K562 (cell line): ENCODE measurements around the gene TP63. TPM values are rescaled to one million over a fixed set of nuclear protein-coding genes. Genes with fewer than 3 reads are reported as not detected.

Experiments
- ATAC-seq: fragments of 200-7000 bp; cut with Tn5 transposase; 3 replicates; pipeline ENCODE4 v1.9.1; 2020; ENCODE audit warnings: moderate library complexity
- BruUV-seq: library from RNA; stranded (reverse); fragments of 400-500 nt; replicated peaks from 2 replicates; lab custom pipeline; 2021; lab: Mats Ljungman, UMichigan
- CTCF ChIA-PET: fragments of 300-600 bp; formaldehyde crosslinking; extraction: SDS; loops from one replicate; lab custom pipeline; 2021; ENCODE audit warnings: low intra/inter-chr PET ratio; lab: Yijun Ruan, JAX
- POLR2A ChIA-PET: fragments of 300-600, 350-650 bp; sonication (Branson Sonifier 250); formaldehyde crosslinking; extraction: SDS; loops from one replicate; lab custom pipeline; 2021; ENCODE audit warnings: antibody characterized with exemption, inconsistent platforms; lab: Yijun Ruan, JAX
- DNase-seq, 4 experiments: peaks; one replicate each; pipeline versions ENCODE4 v3.0.0 to v3.0.0-alpha.2; 2011 to 2018; ENCODE audit warnings: low spot score in 3 of 4, mixed read lengths in 3 of 4; ENCODE audit errors: extremely low read depth in 1 of 4
- FAIRE-seq: peaks from 2 replicates; lab custom pipeline; 2011; peaks lifted over from hg19 to GRCh38; lab: Jason Lieb, UNC
- H2AFZ ChIP-seq: 2 replicates; pipeline ENCODE4 v1.6.0; 2011; ENCODE audit warnings: low read depth, low read length, control low read depth, inconsistent platforms
- H3K27ac ChIP-seq: fragments of 200-600 bp; 3 replicates; pipeline ENCODE4 v1.8.0; 2011; ENCODE audit warnings: low read depth, mild to moderate bottlenecking, control low read depth, inconsistent platforms, low read length, moderate library complexity, mixed read lengths; ENCODE audit errors: extremely low read depth
- H3K27me3 ChIP-seq, 2 experiments: fragments of 300-600 bp in 1 of 2; 2 replicates in 1 of 2; 3 replicates in 1 of 2; pipeline versions ENCODE4 v1.6.0 to v1.8.0; 2011; ENCODE audit warnings: inconsistent platforms in 2 of 2, low read length in 2 of 2, mild to moderate bottlenecking in 1 of 2, mixed read lengths in 1 of 2, moderate library complexity in 1 of 2; ENCODE audit not compliant: control insufficient read depth in 2 of 2, insufficient read depth in 2 of 2
- H3K36me3 ChIP-seq: fragments of 300-600 bp; 3 replicates; pipeline ENCODE4 v1.8.0; 2011; ENCODE audit warnings: mild to moderate bottlenecking, low read length, inconsistent platforms; ENCODE audit not compliant: control insufficient read depth, insufficient read depth
- H3K4me1 ChIP-seq, 2 experiments: fragments of 200-600 bp in 1 of 2; replicated peaks in 1 of 2; 2 replicates in 1 of 2; 3 replicates in 1 of 2; pipeline versions ENCODE4 v1.5.1 to v1.8.0; 2011; ENCODE audit warnings: inconsistent platforms in 2 of 2, low read length in 2 of 2, mild to moderate bottlenecking in 1 of 2, mixed read lengths in 1 of 2, moderate library complexity in 1 of 2; ENCODE audit not compliant: control insufficient read depth in 2 of 2, insufficient read depth in 2 of 2
- H3K4me2 ChIP-seq: 2 replicates; pipeline ENCODE4 v1.6.1; 2011; ENCODE audit warnings: low read length, control low read depth, inconsistent platforms, mixed read lengths; ENCODE audit not compliant: insufficient read depth
- H3K4me3 ChIP-seq: fragments of 200-600 bp; sonication (generic), shearing (Covaris generic); 2 replicates; pipeline ENCODE4 v1.5.1; 2016; ENCODE audit warnings: control low read depth, inconsistent platforms
- H3K79me2 ChIP-seq: fragments of 200-600 bp; 3 replicates; pipeline ENCODE4 v1.8.0; 2011; ENCODE audit warnings: low read length, inconsistent platforms; ENCODE audit not compliant: control insufficient read depth, insufficient read depth
- H3K9ac ChIP-seq, 2 experiments: 2 replicates each; pipeline versions ENCODE4 v1.6.0 to v1.6.1; 2011; ENCODE audit warnings: low read depth in 2 of 2, low read length in 2 of 2, control low read depth in 1 of 2, inconsistent platforms in 1 of 2, mild to moderate bottlenecking in 1 of 2, mixed read lengths in 1 of 2; ENCODE audit not compliant: insufficient read depth in 1 of 2
- H3K9me1 ChIP-seq: one replicate; pipeline ENCODE4 v1.6.0; 2011; ENCODE audit warnings: inconsistent platforms, mild to moderate bottlenecking, low read length, moderate library complexity; ENCODE audit not compliant: control insufficient read depth, insufficient read depth
- H3K9me3 ChIP-seq: replicated peaks from 2 replicates; pipeline ENCODE4 v1.5.1; 2011; ENCODE audit warnings: low read depth, low read length, inconsistent platforms; ENCODE audit not compliant: control insufficient read depth, insufficient read depth
- H4K20me1 ChIP-seq: replicated peaks from 2 replicates; pipeline ENCODE4 v1.6.1; 2011; ENCODE audit warnings: low read length, inconsistent platforms, mixed read lengths; ENCODE audit not compliant: control insufficient read depth, insufficient read depth
- ASH1L ChIP-seq: fragments of 450-650 bp; IDR thresholded peaks from 2 replicates; pipeline ENCODE4 v1.6.1; 2018; ENCODE audit warnings: borderline replicate concordance, mild to moderate bottlenecking, low read depth; ENCODE audit not compliant: partially characterized antibody
- BCL6 ChIP-seq: fragments of 250-450 bp; sonication (Bioruptor Pico); IDR thresholded peaks from 2 replicates; pipeline ENCODE4 v1.4.0; 2020
- BRF2 ChIP-seq: IDR thresholded peaks from 3 replicates; pipeline ENCODE4 v1.6.1; 2011; ENCODE audit warnings: borderline replicate concordance, mild to moderate bottlenecking; ENCODE audit not compliant: insufficient read length, insufficient read depth
- CBX1 ChIP-seq: sonication (generic); IDR thresholded peaks from 2 replicates; pipeline ENCODE4 v1.6.1; 2016; ENCODE audit warnings: antibody characterized with exemption, low read depth, mild to moderate bottlenecking
- CREM ChIP-seq: IDR thresholded peaks from 2 replicates; pipeline ENCODE4 v1.6.1; 2014; ENCODE audit warnings: antibody characterized with exemption, low read depth
- CTCF ChIP-seq, 3 experiments: IDR thresholded peaks in 2 of 3; conservative IDR thresholded peaks in 1 of 3; 2 replicates each; pipeline ENCODE4 v1.5.1; 2011 to 2012; ENCODE audit warnings: low read length in 3 of 3, mild to moderate bottlenecking in 3 of 3, control low read depth in 2 of 3, improper control_type of control experiment in 1 of 3, inconsistent platforms in 1 of 3, low read depth in 1 of 3, mixed read lengths in 1 of 3, moderate library complexity in 1 of 3; ENCODE audit not compliant: insufficient read depth in 2 of 3
- E2F3 ChIP-seq: fragments of 250-450 bp; sonication (Bioruptor Pico); IDR thresholded peaks from 2 replicates; pipeline ENCODE4 v1.4.0; 2020; ENCODE audit warnings: mild to moderate bottlenecking
- ETV1 ChIP-seq: fragments of 450-650 bp; conservative IDR thresholded peaks from 2 replicates; pipeline ENCODE4 v1.6.1; 2016; ENCODE audit warnings: missing genetic modification characterization, control low read depth, low read depth, missing compliant biosample characterization
- KDM5B ChIP-seq: fragments of 200-600 bp; sonication (generic); IDR thresholded peaks from 2 replicates; pipeline ENCODE4 v1.6.1; 2012; ENCODE audit warnings: low read depth, mild to moderate bottlenecking, moderate library complexity, low read length, control low read depth, inconsistent platforms; ENCODE audit not compliant: insufficient replicate concordance
- NR3C1 ChIP-seq: sonication (generic); formaldehyde crosslinking; IDR thresholded peaks from 2 replicates; pipeline ENCODE4 v1.8.1; 2022; ENCODE audit warnings: missing genetic modification reagents
- PKNOX1 ChIP-seq: fragments of 450-650 bp; IDR thresholded peaks from 2 replicates; pipeline ENCODE4 v1.6.1; 2016
- PPARD ChIP-seq: fragments of 250-450 bp; sonication (Bioruptor Pico); IDR thresholded peaks from 2 replicates; pipeline ENCODE4 v1.8.0; 2022; ENCODE audit warnings: inconsistent platforms, mild to moderate bottlenecking, moderate library complexity
- RBFOX2 ChIP-seq: fragments of 200-400 bp; formaldehyde crosslinking; IDR thresholded peaks from 2 replicates; pipeline ENCODE4 v1.6.1; 2017; ENCODE audit warnings: low read depth, mild to moderate bottlenecking, low read length, moderate library complexity
- RBM39 ChIP-seq: fragments of 200-400 bp; formaldehyde crosslinking; optimal IDR thresholded peaks from 2 replicates; pipeline ENCODE3; 2018; ENCODE audit warnings: low read depth, low read length
- SMARCC2 ChIP-seq: fragments of 450-650 bp; IDR thresholded peaks from 2 replicates; pipeline ENCODE4 v1.6.1; 2017; ENCODE audit warnings: antibody characterized with exemption, moderate library complexity, mild to moderate bottlenecking, low read depth
- SUPT5H ChIP-seq: fragments of 450-650 bp; IDR thresholded peaks from 2 replicates; pipeline ENCODE4 v1.6.1; 2016
- ZC3H4 ChIP-seq: sonication (generic); formaldehyde crosslinking; IDR thresholded peaks from 2 replicates; pipeline ENCODE4 v1.9.0; 2021; ENCODE audit warnings: missing genetic modification reagents, borderline replicate concordance
- ZNF146 ChIP-seq: IDR thresholded peaks from one replicate; pipeline ENCODE4 v1.6.1; 2018; ENCODE audit warnings: missing compliant biosample characterization; ENCODE audit not compliant: unreplicated experiment
- ZNF263 ChIP-seq: sonication (generic); formaldehyde crosslinking; IDR thresholded peaks from 2 replicates; pipeline ENCODE4 v1.8.0; 2022; ENCODE audit warnings: mild to moderate bottlenecking, missing genetic modification reagents, borderline replicate concordance
- ZNF778 ChIP-seq: fragments of 450-650 bp; formaldehyde crosslinking; IDR thresholded peaks from 2 replicates; pipeline ENCODE4 v1.4.0; 2020; ENCODE audit warnings: mild to moderate bottlenecking, moderate library complexity
- WGBS: fragments of 100-300 bp; shearing (Covaris generic); methylation state at CpG from one replicate; pipeline ENCODE4 v1.1.6; 2016; ENCODE audit warnings: low coverage, mixed read lengths; ENCODE audit not compliant: insufficient coverage; ENCODE audit errors: missing lambda C conversion rate; 5-methylcytosine and 5-hydroxymethylcytosine counted together
- in situ Hi-C: fragments of 300-500 bp; cut with MboI; formaldehyde crosslinking; loops from 4 replicates; pipeline ENCODE4 v1.15.0; 2018; ENCODE audit warnings: inconsistent platforms, mixed read lengths
- intact Hi-C: fragments of 100-400 bp; cut with micrococcal nuclease; formaldehyde crosslinking; loops from 2 replicates; pipeline ENCODE4 v1.14.2; 2022
- polyA plus RNA-seq, 8 experiments: library from polyadenylated mRNA; depleted of rRNA in 4 of 8; stranded (reverse) in 5 of 8; unstranded in 3 of 8; fragments of >200 nt; fragmentation: Nextera tagmentation in 2 of 8; fragmentation: Illumina TruSeq in 1 of 8; extraction: Ambion mirVana in 2 of 8; extraction: Trizol in 1 of 8; gene quantifications; 2 replicates each; pipeline versions ENCODE4 v1.2.1 to v1.2.3, GENCODE V29; 2011 to 2014; ENCODE audit warnings: inconsistent platforms in 1 of 8, missing spikeins in 1 of 8
- total RNA-seq, 7 experiments: library from RNA; depleted of rRNA in 6 of 7; stranded (reverse); fragments of >200 nt in 6 of 7; fragmentation: Illumina TruSeq in 2 of 7; extraction: Trizol in 2 of 7; gene quantifications; 2 replicates each; pipeline versions ENCODE4 v1.2.1 to v1.2.3, GENCODE V29; 2011 to 2021; ENCODE audit warnings: low replicate concordance in 1 of 7

Gene TP63
- total and polyA plus RNA-seq, 9 of the 15 experiments (the other 6 are each of a cell fraction or from before 2014, with no cell fraction given): 0.32 to 1.4 (median 0.50) TPM

GRCh38 chr3:189635339-189635738 is 4.2 kb downstream of the TP63 start (continued):
- TF ChIP-seq PPARD (CRISPR knock-in tag): no peak
- TF ChIP-seq SMARCC2: no peak
- TF ChIP-seq NR3C1: no peak
- no peak for TF ChIP-seq KDM5B
- TF ChIP-seq RBFOX2: no peak
- TF ChIP-seq BRF2: no peak
- no peak for TF ChIP-seq ZNF146
- no peak for TF ChIP-seq BCL6

- in situ Hi-C loops (no loop called here), intact Hi-C loops (no loop called here)
- Histone ChIP-seq H4K20me1 (no peaks in the 10 kb centered on the region), H3K4me1 (no peaks in the 10 kb centered on the region), H3K4me3 (no peak overlapping the region), H2AFZ (no peak overlapping the region), H3K4me2 (no peak overlapping the region), H3K9me1 (no peaks in the 10 kb centered on the region), H3K9ac (no peak overlapping the region), H3K9me3 (no peaks in the 10 kb centered on the region), H3K27ac (no peak overlapping the region), H3K27me3 (no peaks in the 10 kb centered on the region), H3K79me2 (no peaks in the 10 kb centered on the region), H3K36me3 (no peaks in the 10 kb centered on the region)
- FAIRE-seq (no peak), ATAC-seq (no peak), DNase-seq (no peak)
- no TSS peak for BruUV-seq
- ChIA-PET POLR2A (no interaction called here), CTCF (no interaction called here)
- WGBS: 7% methylated on average over 5 of the region's 5 CpGs
- no peak for TF ChIP-seq PKNOX1
- no peak for TF ChIP-seq E2F3
- TF ChIP-seq SUPT5H: no peak
- no peak for TF ChIP-seq ASH1L
- no peak for TF ChIP-seq ZC3H4 (CRISPR knock-in tag)
- TF ChIP-seq ZNF263 (CRISPR knock-in tag): no peak
- no peak for TF ChIP-seq CBX1
- TF ChIP-seq CREM: no peak
- TF ChIP-seq CTCF (IDR thresholded peaks at IDR 0.05 in 2 of 3, conservative IDR thresholded peaks at IDR 0.05 in 1 of 3; ENCODE audit: insufficient read depth in 2 of 3, low read depth in 1 of 3, low read length in 3 of 3): no peak
- no peak for TF ChIP-seq ZNF778 (CRISPR knock-in tag)
- no peak for TF ChIP-seq RBM39
- no peak for TF ChIP-seq ETV1 (tag)
Measured at GRCh38 chr3:189636048-189636447, 4.9 kb downstream of the TP63 start.
